ENCODE measurements around the gene ANXA8. TPM values are rescaled to one million over a fixed set of nuclear protein-coding genes. Genes with fewer than 3 reads are reported as not detected.
"Not testable (repeated sequence)": the region's sequence is repeated elsewhere in the genome, so short reads cannot be mapped to it uniquely, and the experiment has no call there.

Gene ANXA8
- total RNA-seq, 1 experiment from 2014 or later: 172 TPM

- Histone ChIP-seq H3K4me1 (replicated peaks; ENCODE audit: insufficient read depth) (peaks cover 40% of the 10 kb centered on the region), H3K27ac (peak overlapping the region; percentile 61)
- H3K9me3 ChIP-seq (ENCODE audit: insufficient read depth, low read depth); H3K27me3 ChIP-seq (ENCODE audit: insufficient read depth, low read depth); BruUV-seq (replicated peaks); POLR2A ChIA-PET (ENCODE audit: unreplicated experiment); H3K9me2 ChIP-seq (ENCODE audit: insufficient read depth); DNase-seq; H3K79me2 ChIP-seq (ENCODE audit: low read depth); H3F3A ChIP-seq (ENCODE audit: insufficient read depth, low read depth); H2AFZ ChIP-seq; H3K4me2 ChIP-seq; CTCF ChIA-PET; H3K4me3 ChIP-seq; intact Hi-C loops (cut with micrococcal nuclease; ENCODE audit: unreplicated experiment); H4K20me1 ChIP-seq (ENCODE audit: insufficient read depth); H3K36me3 ChIP-seq (ENCODE audit: low read depth): not testable (repeated sequence)
Observed at GRCh38 chr10:47462577-47463358, 21.1 kb downstream of the ANXA8 start.

DNA sequence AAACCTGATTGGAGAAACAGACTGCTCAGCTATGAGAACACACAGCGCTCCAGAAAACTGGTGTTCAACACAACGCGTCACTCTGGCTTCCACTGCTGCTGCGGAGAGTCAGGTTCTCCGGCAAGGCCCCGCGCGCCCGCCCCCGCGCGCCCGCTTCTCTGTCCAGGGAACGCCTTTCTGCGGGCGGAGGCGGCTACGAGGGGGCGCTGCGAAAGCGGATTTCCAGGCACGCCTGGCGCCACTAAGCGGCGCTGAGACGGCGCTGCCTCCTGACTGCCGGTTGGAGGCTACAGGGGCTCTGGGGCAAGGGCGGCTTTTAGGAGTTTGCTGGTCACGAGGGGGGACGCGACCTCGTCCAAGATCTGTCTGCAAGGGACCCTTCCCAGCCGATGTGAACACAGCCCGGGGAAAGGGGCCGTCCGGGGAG is 22.6 kb downstream of the ANXA8 start:
- H3K36me3 ChIP-seq (ENCODE audit: low read depth); H3K9me3 ChIP-seq (ENCODE audit: insufficient read depth, low read depth); CTCF ChIA-PET; POLR2A ChIA-PET (ENCODE audit: unreplicated experiment); intact Hi-C loops (cut with micrococcal nuclease; ENCODE audit: unreplicated experiment); H4K20me1 ChIP-seq (ENCODE audit: insufficient read depth); H3F3A ChIP-seq (ENCODE audit: insufficient read depth, low read depth); H3K79me2 ChIP-seq (ENCODE audit: low read depth); H3K27me3 ChIP-seq (ENCODE audit: insufficient read depth, low read depth); H3K9me2 ChIP-seq (ENCODE audit: insufficient read depth); BruUV-seq (replicated peaks): not testable (repeated sequence)
- Histone ChIP-seq H3K4me2 (peak overlapping the region; percentile 86), H3K4me3 (peak overlapping the region; percentile 56; the same call in 1 of the 2 replicates), H3K27ac (peak overlapping the region; percentile 83), H3K4me1 (replicated peaks; ENCODE audit: insufficient read depth) (peaks cover 40% of the 10 kb centered on the region), H2AFZ (peak overlapping the region; percentile 60; the same call in 1 of the 2 replicates)
- peak; percentile 53; the same call in 1 of the 2 replicates for TF ChIP-seq CTCF (conservative IDR thresholded peaks at IDR 0.05)
- peak; percentile 59 to 64 for DNase-seq

DNA sequence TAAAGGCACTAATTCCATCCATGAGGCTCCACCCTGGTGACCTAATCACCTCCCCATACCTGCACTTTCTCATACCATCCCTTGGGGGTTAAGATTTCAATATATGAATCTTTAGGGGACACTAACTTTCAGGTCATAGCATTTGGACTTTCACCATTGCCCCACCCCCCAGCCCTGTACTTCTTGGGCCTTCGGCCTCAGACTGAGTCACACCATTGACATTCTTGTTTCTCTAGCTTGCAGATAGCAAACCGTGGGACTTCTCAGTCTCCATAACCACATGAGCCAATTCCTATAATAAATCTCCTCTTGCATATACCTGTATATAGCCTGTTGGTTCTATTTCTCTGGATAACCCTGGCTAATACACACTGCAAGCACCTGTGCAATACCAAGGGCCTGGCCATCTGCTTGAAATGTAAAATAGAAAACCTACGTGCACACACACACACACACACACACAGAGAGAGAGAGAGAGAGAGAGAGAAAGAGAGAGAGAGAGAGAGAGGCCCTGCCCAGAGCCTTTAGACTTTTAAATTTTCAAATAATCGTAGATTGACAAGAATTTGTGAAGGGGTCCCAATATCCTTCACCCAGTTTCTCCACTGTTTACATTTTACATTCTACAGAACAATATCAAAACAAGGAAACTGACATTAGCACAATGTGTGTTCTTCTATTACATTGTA is 25.3 kb downstream of the ANXA8 start:
- peak overlapping the region; percentile 42 for H3K4me2 ChIP-seq
- POLR2A ChIA-PET (ENCODE audit: unreplicated experiment): interaction anchor here (0.6 kb wide), 2 partner anchors 46 to 94 kb away, joined by 8 to 9 read pairs; no protein-coding TSS in a partner anchor

More for the DNA sequence above, 25.3 kb downstream of the ANXA8 start:
- no peak overlapping the region for H2AFZ ChIP-seq
- no peak overlapping the region for H3K4me3 ChIP-seq
- H4K20me1 ChIP-seq (ENCODE audit: insufficient read depth): no peaks in the 10 kb centered on the region
- no TSS peak for BruUV-seq (replicated peaks)
- H3K9me3 ChIP-seq (ENCODE audit: insufficient read depth, low read depth): no peaks in the 10 kb centered on the region
- DNase-seq: peak; percentile 39 to 92
- H3K9me2 ChIP-seq (ENCODE audit: insufficient read depth): no peaks in the 10 kb centered on the region
- peaks cover 33% of the 10 kb centered on the region for H3K4me1 ChIP-seq (replicated peaks; ENCODE audit: insufficient read depth)
- no peaks in the 10 kb centered on the region for H3K36me3 ChIP-seq (ENCODE audit: low read depth)
- no peaks in the 10 kb centered on the region; the same call in 1 of the 2 replicates for H3F3A ChIP-seq (ENCODE audit: insufficient read depth, low read depth)
- TF ChIP-seq CTCF (conservative IDR thresholded peaks at IDR 0.05): peak; percentile 45
- no peak for TF ChIP-seq EZH2 (IDR thresholded peaks at IDR 0.05; ENCODE audit: low read depth)
- CTCF ChIA-PET: interaction anchor here (0.7 kb wide), 1 partner anchor 874 kb away, joined by 17 read pairs; no protein-coding TSS in a partner anchor
- no peaks in the 10 kb centered on the region for H3K79me2 ChIP-seq (ENCODE audit: low read depth)
- no peaks in the 10 kb centered on the region for H3K27me3 ChIP-seq (ENCODE audit: insufficient read depth, low read depth)
- intact Hi-C loops (cut with micrococcal nuclease; ENCODE audit: unreplicated experiment): no loop called here
- H3K27ac ChIP-seq: peak overlapping the region; percentile 72

All from PC-9 (cell line).